Measurements from ENCODE around the gene RPL4.
"Not testable (repeated sequence)": the region's sequence is repeated elsewhere in the genome, so short reads cannot be mapped to it uniquely, and the experiment has no call there.

RPL4 gene

GRCh38 chr15:66462627-66463026, 42.0 kb downstream of the RPL4 start:
- Histone ChIP-seq H2BK12ac (ENCODE audit: low read length) (no peak overlapping the region), H2AFZ (ENCODE audit: insufficient read depth, low read length, poor library complexity) (no peak overlapping the region), H2BK120ac (ENCODE audit: insufficient read depth, low read length, poor library complexity) (no peak overlapping the region), H3K14ac (ENCODE audit: low read length) (no peak overlapping the region), H2BK5ac (ENCODE audit: low read depth, low read length, poor library complexity) (no peak overlapping the region), H4K91ac (ENCODE audit: low read depth, low read length) (no peak overlapping the region), H3K4me1 (ENCODE audit: control insufficient read depth in 1 of 2, insufficient read depth in 2 of 2, low read length in 2 of 2) (peaks cover 7 to 10% of the 10 kb centered on the region in 2 experiments), H3K79me2 (ENCODE audit: control insufficient read depth, insufficient read depth, low read length, poor library complexity) (no peaks in the 10 kb centered on the region), H3K27ac (ENCODE audit: low read depth, low read length) (no peak overlapping the region), H3K18ac (ENCODE audit: low read length) (no peak overlapping the region), H3K4me2 (ENCODE audit: low read length) (no peak overlapping the region), H3K79me1 (ENCODE audit: low read length) (peaks cover 3% of the 10 kb centered on the region), H3K36me3 (ENCODE audit: control insufficient read depth in 1 of 2, insufficient read depth in 2 of 2, low read length in 2 of 2) (peaks cover 6% of the 10 kb centered on the region in 2 experiments), H3K9ac (ENCODE audit: low read length) (no peak overlapping the region), H3K23ac (ENCODE audit: low read length) (no peak overlapping the region), H4K8ac (ENCODE audit: low read depth, low read length) (no peak overlapping the region), H2AK5ac (ENCODE audit: low read length) (no peak overlapping the region), H3K4ac (ENCODE audit: low read depth, low read length) (no peak overlapping the region), H3K9me3 (ENCODE audit: insufficient read depth, low read depth, low read length) (peaks cover 3% of the 10 kb centered on the region), H3K27me3 (ENCODE audit: insufficient read depth, low read length) (no peaks in the 10 kb centered on the region), H4K12ac (ENCODE audit: low read depth, low read length) (no peak overlapping the region), H3K4me3 (ENCODE audit: low read depth, low read length) (no peak overlapping the region)
- WGBS (ENCODE audit: extremely low coverage, insufficient coverage, insufficient read length), result no CpG with 5 or more reads among the region's 4 CpGs
- no peak for DNase-seq

- Histone ChIP-seq H3K9ac (ENCODE audit: low read length) (no peak overlapping the region), H3K27ac (ENCODE audit: low read depth, low read length) (no peak overlapping the region), H3K4ac (ENCODE audit: low read depth, low read length) (no peak overlapping the region), H3K36me3 (ENCODE audit: control insufficient read depth in 1 of 2, insufficient read depth in 2 of 2, low read length in 2 of 2) (peaks cover 4 to 6% of the 10 kb centered on the region in 2 experiments), H2AFZ (ENCODE audit: insufficient read depth, low read length, poor library complexity) (no peak overlapping the region), H3K27me3 (ENCODE audit: insufficient read depth, low read length) (no peaks in the 10 kb centered on the region), H3K23ac (ENCODE audit: low read length) (no peak overlapping the region), H2BK5ac (ENCODE audit: low read depth, low read length, poor library complexity) (no peak overlapping the region), H4K8ac (ENCODE audit: low read depth, low read length) (no peak overlapping the region), H3K14ac (ENCODE audit: low read length) (no peak overlapping the region), H4K91ac (ENCODE audit: low read depth, low read length) (no peak overlapping the region), H2AK5ac (ENCODE audit: low read length) (no peak overlapping the region), H3K18ac (ENCODE audit: low read length) (no peak overlapping the region), H4K12ac (ENCODE audit: low read depth, low read length) (no peak overlapping the region), H3K4me1 (ENCODE audit: control insufficient read depth in 1 of 2, insufficient read depth in 2 of 2, low read length in 2 of 2) (peaks cover 7 to 10% of the 10 kb centered on the region in 2 experiments), H3K4me2 (ENCODE audit: low read length) (no peak overlapping the region), H3K79me2 (ENCODE audit: control insufficient read depth, insufficient read depth, low read length, poor library complexity) (no peaks in the 10 kb centered on the region), H3K79me1 (ENCODE audit: low read length) (peaks cover 3% of the 10 kb centered on the region), H3K4me3 (ENCODE audit: low read depth, low read length) (no peak overlapping the region), H3K9me3 (ENCODE audit: insufficient read depth, low read depth, low read length) (peaks cover 3% of the 10 kb centered on the region), H2BK12ac (ENCODE audit: low read length) (no peak overlapping the region), H2BK120ac (ENCODE audit: insufficient read depth, low read length, poor library complexity) (no peak overlapping the region)
- no CpG with 5 or more reads among the region's 2 CpGs for WGBS (ENCODE audit: extremely low coverage, insufficient coverage, insufficient read length)
- DNase-seq, result peak in 1 of 2 donors; percentile 61
These were observed 42.7 kb downstream of the RPL4 start for GRCh38 chr15:66461917-66462316.

GRCh38 chr15:66461294-66461693, 43.4 kb downstream of the RPL4 start:
- H3K14ac ChIP-seq (ENCODE audit: low read length); H2AK5ac ChIP-seq (ENCODE audit: low read length); H3K36me3 ChIP-seq (ENCODE audit: control insufficient read depth in 1 of 2, insufficient read depth in 2 of 2, low read length in 2 of 2); H3K79me2 ChIP-seq (ENCODE audit: control insufficient read depth, insufficient read depth, low read length, poor library complexity); H3K23ac ChIP-seq (ENCODE audit: low read length); DNase-seq; H3K79me1 ChIP-seq (ENCODE audit: low read length); H3K4ac ChIP-seq (ENCODE audit: low read depth, low read length); H4K91ac ChIP-seq (ENCODE audit: low read depth, low read length); H3K9ac ChIP-seq (ENCODE audit: low read length); H4K12ac ChIP-seq (ENCODE audit: low read depth, low read length); H3K27me3 ChIP-seq (ENCODE audit: insufficient read depth, low read length); H3K27ac ChIP-seq (ENCODE audit: low read depth, low read length); H3K18ac ChIP-seq (ENCODE audit: low read length); H4K8ac ChIP-seq (ENCODE audit: low read depth, low read length); H2AFZ ChIP-seq (ENCODE audit: insufficient read depth, low read length, poor library complexity); H2BK120ac ChIP-seq (ENCODE audit: insufficient read depth, low read length, poor library complexity); H2BK12ac ChIP-seq (ENCODE audit: low read length); H2BK5ac ChIP-seq (ENCODE audit: low read depth, low read length, poor library complexity); H3K9me3 ChIP-seq (ENCODE audit: insufficient read depth, low read depth, low read length); H3K4me3 ChIP-seq (ENCODE audit: low read depth, low read length); H3K4me2 ChIP-seq (ENCODE audit: low read length): not testable (repeated sequence)
- WGBS (ENCODE audit: extremely low coverage, insufficient coverage, insufficient read length), result no CpG with 5 or more reads among the region's 6 CpGs
- peaks cover 7 to 10% of the 10 kb centered on the region in 2 experiments for H3K4me1 ChIP-seq (ENCODE audit: control insufficient read depth in 1 of 2, insufficient read depth in 2 of 2, low read length in 2 of 2)

- Histone ChIP-seq H2AK5ac (ENCODE audit: low read length) (no peak overlapping the region), H2BK5ac (ENCODE audit: low read depth, low read length, poor library complexity) (no peak overlapping the region), H3K4me3 (ENCODE audit: low read depth, low read length) (no peak overlapping the region), H4K8ac (ENCODE audit: low read depth, low read length) (no peak overlapping the region), H3K9me3 (ENCODE audit: insufficient read depth, low read depth, low read length) (peaks cover 1% of the 10 kb centered on the region), H3K4ac (ENCODE audit: low read depth, low read length) (no peak overlapping the region), H3K14ac (ENCODE audit: low read length) (no peak overlapping the region), H3K4me2 (ENCODE audit: low read length) (no peak overlapping the region), H3K4me1 (ENCODE audit: control insufficient read depth in 1 of 2, insufficient read depth in 2 of 2, low read length in 2 of 2) (peaks cover 7 to 10% of the 10 kb centered on the region in 2 experiments), H4K91ac (ENCODE audit: low read depth, low read length) (no peak overlapping the region), H3K79me2 (ENCODE audit: control insufficient read depth, insufficient read depth, low read length, poor library complexity) (no peaks in the 10 kb centered on the region), H3K27ac (ENCODE audit: low read depth, low read length) (peak overlapping the region; percentile 67), H4K12ac (ENCODE audit: low read depth, low read length) (no peak overlapping the region), H3K18ac (ENCODE audit: low read length) (no peak overlapping the region), H3K36me3 (ENCODE audit: control insufficient read depth in 1 of 2, insufficient read depth in 2 of 2, low read length in 2 of 2) (peaks cover 1 to 5% of the 10 kb centered on the region in 2 experiments), H3K79me1 (ENCODE audit: low read length) (peaks cover 3% of the 10 kb centered on the region), H3K23ac (ENCODE audit: low read length) (no peak overlapping the region), H2BK12ac (ENCODE audit: low read length) (no peak overlapping the region), H3K27me3 (ENCODE audit: insufficient read depth, low read length) (no peaks in the 10 kb centered on the region), H2AFZ (ENCODE audit: insufficient read depth, low read length, poor library complexity) (no peak overlapping the region), H3K9ac (ENCODE audit: low read length) (no peak overlapping the region), H2BK120ac (ENCODE audit: insufficient read depth, low read length, poor library complexity) (no peak overlapping the region)
- DNase-seq, result peak; percentile 86 to 91
- WGBS (ENCODE audit: extremely low coverage, insufficient coverage, insufficient read length), result no CpG with 5 or more reads among the region's 3 CpGs
These were observed 44.6 kb downstream of the RPL4 start for GRCh38 chr15:66459818-66460615.

Data from trophoblast cell (in vitro differentiated cells and primary cell).